ENCODE measurements around the gene TIMM10B. TPM values are rescaled to one million over a fixed set of nuclear protein-coding genes. Genes with fewer than 3 reads are reported as not detected.

Gene TIMM10B
- total RNA-seq, 3 donors from 2014 or later: 36.9 to 42.4 (median 41.0) TPM

DNA sequence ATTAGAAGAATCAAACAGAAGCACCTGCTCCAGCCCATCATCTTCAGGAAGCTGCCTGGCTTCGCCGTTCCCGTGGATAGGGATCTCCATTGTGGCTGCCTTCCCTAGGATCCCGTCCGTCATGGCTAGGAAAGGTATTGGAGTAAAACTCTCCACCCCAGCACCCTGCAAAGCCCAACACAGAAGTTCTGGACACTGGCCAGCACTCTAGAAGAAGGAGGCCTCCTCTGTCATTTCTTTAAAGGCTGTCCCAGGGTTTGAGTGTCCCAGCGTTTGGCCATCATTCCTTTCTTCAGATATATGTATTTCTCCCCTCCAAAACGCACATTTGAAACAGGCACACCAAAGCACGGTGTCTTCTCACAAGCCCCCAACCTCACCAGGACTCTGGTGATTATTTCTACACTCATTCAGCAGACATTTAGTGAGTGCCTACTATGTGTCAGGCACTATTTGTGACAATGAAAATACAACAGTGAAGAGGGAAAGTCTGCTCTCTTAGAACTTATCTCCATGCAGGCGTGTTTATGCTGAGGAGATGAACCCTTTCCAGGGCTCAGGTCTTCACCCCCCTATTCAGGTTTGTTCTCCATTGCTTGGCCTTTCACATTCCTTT is 894 bp upstream of the TIMM10B start:
- intact Hi-C loops (cut with DNase I, micrococcal nuclease): no loop called here
- no peak for ATAC-seq
- peak in 1 of 3 donors; percentile 30 for DNase-seq
- Histone ChIP-seq H3K4me1 (ENCODE audit: low read depth) (peaks cover 31% of the 10 kb centered on the region), H3K9me3 (no peaks in the 10 kb centered on the region), H3K4me3 (peak overlapping the region; percentile 50), H3K36me3 (ENCODE audit: low read depth) (peaks cover 5% of the 10 kb centered on the region)
- TF ChIP-seq, protein P1, sequence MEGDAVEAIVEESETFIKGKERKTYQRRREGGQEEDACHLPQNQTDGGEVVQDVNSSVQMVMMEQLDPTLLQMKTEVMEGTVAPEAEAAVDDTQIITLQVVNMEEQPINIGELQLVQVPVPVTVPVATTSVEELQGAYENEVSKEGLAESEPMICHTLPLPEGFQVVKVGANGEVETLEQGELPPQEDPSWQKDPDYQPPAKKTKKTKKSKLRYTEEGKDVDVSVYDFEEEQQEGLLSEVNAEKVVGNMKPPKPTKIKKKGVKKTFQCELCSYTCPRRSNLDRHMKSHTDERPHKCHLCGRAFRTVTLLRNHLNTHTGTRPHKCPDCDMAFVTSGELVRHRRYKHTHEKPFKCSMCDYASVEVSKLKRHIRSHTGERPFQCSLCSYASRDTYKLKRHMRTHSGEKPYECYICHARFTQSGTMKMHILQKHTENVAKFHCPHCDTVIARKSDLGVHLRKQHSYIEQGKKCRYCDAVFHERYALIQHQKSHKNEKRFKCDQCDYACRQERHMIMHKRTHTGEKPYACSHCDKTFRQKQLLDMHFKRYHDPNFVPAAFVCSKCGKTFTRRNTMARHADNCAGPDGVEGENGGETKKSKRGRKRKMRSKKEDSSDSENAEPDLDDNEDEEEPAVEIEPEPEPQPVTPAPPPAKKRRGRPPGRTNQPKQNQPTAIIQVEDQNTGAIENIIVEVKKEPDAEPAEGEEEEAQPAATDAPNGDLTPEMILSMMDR (IDR thresholded peaks at IDR 0.05): no peak

DNA sequence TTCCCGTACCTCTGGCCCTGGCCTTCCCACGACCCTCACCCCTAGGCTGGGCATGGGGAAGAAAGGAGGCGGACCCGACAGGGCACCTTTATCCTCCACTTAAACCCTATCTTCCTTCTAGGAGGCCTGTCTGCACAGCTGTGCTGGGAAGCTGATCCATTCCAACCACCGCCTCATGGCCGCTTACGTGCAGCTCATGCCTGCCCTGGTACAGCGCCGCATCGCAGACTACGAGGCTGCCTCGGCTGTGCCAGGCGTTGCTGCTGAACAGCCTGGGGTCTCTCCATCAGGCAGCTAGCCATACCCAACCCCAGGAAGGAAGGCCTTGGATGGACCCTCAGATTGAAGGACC is 599 bp downstream of the TIMM10B start:
- H3K4me1 ChIP-seq (ENCODE audit: low read depth): peaks cover 41% of the 10 kb centered on the region
- ATAC-seq (peak; percentile 30), DNase-seq (no peak)
- TF ChIP-seq, protein P1 (IDR thresholded peaks at IDR 0.05): no peak
- peaks cover 5% of the 10 kb centered on the region for H3K36me3 ChIP-seq (ENCODE audit: low read depth)
- peak overlapping the region; percentile 50 for H3K4me3 ChIP-seq
- intact Hi-C loops (cut with DNase I, micrococcal nuclease): no loop called here
- no peaks in the 10 kb centered on the region for H3K9me3 ChIP-seq

DNA sequence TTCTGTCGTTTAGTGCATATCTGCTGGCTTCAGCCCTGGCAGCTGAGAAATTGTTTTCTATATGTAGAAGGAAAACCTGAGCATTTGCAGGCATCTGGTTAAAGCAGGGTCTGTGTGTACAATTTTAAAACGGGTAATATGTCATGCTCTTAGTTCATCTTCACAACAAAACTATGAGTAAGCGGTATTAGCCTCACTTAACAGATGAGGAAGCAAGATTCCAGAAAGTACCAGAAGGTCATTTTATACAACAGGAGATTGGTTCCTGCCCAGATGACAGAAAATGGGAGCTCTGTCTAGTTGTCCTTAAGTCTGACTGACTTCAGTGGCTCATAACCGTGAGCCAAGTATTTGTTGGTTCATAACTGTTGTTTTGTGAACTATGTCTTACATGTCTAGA is 1.1 kb downstream of the TIMM10B start:
- ATAC-seq: no peak
- H3K4me3 ChIP-seq: no peak overlapping the region
- DNase-seq: no peak
- intact Hi-C loops (cut with DNase I, micrococcal nuclease): no loop called here
- H3K4me1 ChIP-seq (ENCODE audit: low read depth): peaks cover 46% of the 10 kb centered on the region
- peaks cover 5% of the 10 kb centered on the region for H3K36me3 ChIP-seq (ENCODE audit: low read depth)
- H3K9me3 ChIP-seq: no peaks in the 10 kb centered on the region
- TF ChIP-seq, protein P1 (IDR thresholded peaks at IDR 0.05): no peak

DNA sequence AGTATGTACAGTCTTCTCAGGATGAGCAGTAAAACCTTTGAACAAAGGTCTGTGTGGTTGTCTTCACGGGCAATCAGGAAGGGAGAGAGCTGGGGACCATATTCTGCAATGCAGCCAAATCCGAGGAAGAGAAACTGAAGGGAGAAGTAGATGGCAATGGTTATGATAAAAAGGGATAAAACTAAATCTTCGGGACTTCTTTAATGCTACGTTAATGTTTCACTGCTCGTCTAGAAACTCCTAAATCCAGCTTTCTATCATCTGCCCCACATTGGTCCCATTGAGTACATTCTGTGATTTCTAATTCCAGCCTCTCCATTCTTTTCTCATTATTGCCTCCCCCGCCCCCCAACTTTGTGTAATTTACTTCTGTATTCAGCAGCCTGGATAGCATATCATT is 1.7 kb downstream of the TIMM10B start:
- no peak for DNase-seq
- Histone ChIP-seq H3K4me1 (ENCODE audit: low read depth) (peaks cover 50% of the 10 kb centered on the region), H3K4me3 (no peak overlapping the region), H3K9me3 (no peaks in the 10 kb centered on the region), H3K36me3 (ENCODE audit: low read depth) (peaks cover under 1% of the 10 kb centered on the region)
- ATAC-seq: no peak
- intact Hi-C loops (cut with DNase I, micrococcal nuclease): no loop called here
- TF ChIP-seq, protein P1 (IDR thresholded peaks at IDR 0.05): no peak

DNA sequence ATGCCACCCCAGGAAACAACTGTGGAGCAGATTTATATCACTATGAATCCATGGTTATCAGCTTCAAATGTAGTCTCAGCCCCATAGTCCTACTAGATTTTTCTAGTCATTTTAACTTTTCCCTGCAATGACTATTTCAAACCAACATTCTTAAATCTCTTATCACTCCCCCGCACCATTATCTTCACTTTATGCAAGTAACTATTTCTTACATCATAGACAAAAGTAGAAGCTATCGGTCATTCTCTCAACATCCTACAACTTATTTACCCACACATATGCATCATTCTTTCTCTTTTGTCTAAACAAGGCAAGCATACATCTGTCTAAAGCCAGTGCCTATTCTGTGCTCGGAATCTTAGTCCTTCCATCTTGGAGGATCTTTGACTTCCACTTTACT is 4.4 kb downstream of the TIMM10B start:
- TF ChIP-seq, protein P1 (IDR thresholded peaks at IDR 0.05): no peak
- Histone ChIP-seq H3K9me3 (no peaks in the 10 kb centered on the region), H3K4me1 (ENCODE audit: low read depth) (peaks cover 48% of the 10 kb centered on the region), H3K4me3 (no peak overlapping the region), H3K36me3 (ENCODE audit: low read depth) (no peaks in the 10 kb centered on the region)
- DNase-seq (no peak), ATAC-seq (no peak)
- intact Hi-C loops (cut with DNase I, micrococcal nuclease): no loop called here

DNA sequence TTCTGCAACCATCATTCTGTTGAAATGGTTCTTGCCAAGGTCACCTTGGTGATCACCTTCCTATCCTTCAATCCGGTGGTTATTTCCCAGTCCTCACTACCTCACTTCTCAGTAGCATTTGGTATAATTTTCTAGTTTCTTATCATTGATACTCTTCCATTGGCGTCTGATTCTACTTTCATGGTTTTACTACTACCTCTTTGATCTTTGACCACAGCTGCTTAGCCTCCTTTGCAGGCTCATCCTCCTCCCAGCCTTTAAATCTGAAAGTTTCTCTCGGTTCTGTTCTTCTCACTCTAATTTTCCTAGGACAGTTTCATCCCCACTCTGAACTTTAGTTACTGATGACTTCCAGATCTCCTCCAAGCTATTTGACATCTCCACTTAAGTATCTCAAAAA is 5.0 kb downstream of the TIMM10B start:
- intact Hi-C loops (cut with DNase I, micrococcal nuclease): no loop called here
- H3K4me1 ChIP-seq (ENCODE audit: low read depth): peaks cover 48% of the 10 kb centered on the region
- H3K9me3 ChIP-seq: no peaks in the 10 kb centered on the region
- H3K4me3 ChIP-seq: no peak overlapping the region
- ATAC-seq (no peak), DNase-seq (no peak)
- no peaks in the 10 kb centered on the region for H3K36me3 ChIP-seq (ENCODE audit: low read depth)
- TF ChIP-seq, protein P1 (IDR thresholded peaks at IDR 0.05): no peak
